Progenitor cell of endocrine pancreas (in vitro differentiated cells): Measurements from ENCODE around the gene EP400. TPM values are rescaled to one million over a fixed set of nuclear protein-coding genes. Genes with fewer than 3 reads are reported as not detected.

Experiments used
- DNase-seq: peaks from one replicate; pipeline ENCODE4 v3.0.0; 2021; ENCODE audit warnings: low spot score; ENCODE audit not compliant: unreplicated experiment
- H3K27ac Mint-ChIP-seq: 2 replicates; pipeline ENCODE4 v1.8.0; 2021; ENCODE audit warnings: mild to moderate bottlenecking, moderate library complexity, mixed read lengths
- H3K27me3 Mint-ChIP-seq: 2 replicates; pipeline ENCODE4 v1.8.0; 2021; ENCODE audit warnings: mixed read lengths
- H3K36me3 Mint-ChIP-seq: 2 replicates; pipeline ENCODE4 v1.8.0; 2022; ENCODE audit warnings: mixed read lengths; ENCODE audit not compliant: insufficient read depth
- H3K4me1 Mint-ChIP-seq: 2 replicates; pipeline ENCODE4 v1.8.0; 2021; ENCODE audit warnings: low read depth, mixed read lengths
- H3K4me3 Mint-ChIP-seq: 2 replicates; pipeline ENCODE4 v1.8.0; 2021; ENCODE audit warnings: low read depth, mild to moderate bottlenecking, moderate library complexity, mixed read lengths
- H3K9me3 Mint-ChIP-seq: 2 replicates; pipeline ENCODE4 v1.8.0; 2021; ENCODE audit warnings: low read depth, mixed read lengths
- total RNA-seq: library from RNA; stranded (reverse); gene quantifications from 2 replicates; pipeline ENCODE4 v1.2.1, GENCODE V29; 2021
- TF ChIP-seq, protein P1 (sequence below): fragments of 200-600 bp; sonication (generic); IDR thresholded peaks from one replicate; pipeline ENCODE4 v1.5.0; 2021; ENCODE audit warnings: antibody characterized with exemption, mild to moderate bottlenecking; ENCODE audit not compliant: unreplicated experiment

EP400 gene
- total RNA-seq, 1 donor from 2014 or later, result 66.6 TPM

DNA sequence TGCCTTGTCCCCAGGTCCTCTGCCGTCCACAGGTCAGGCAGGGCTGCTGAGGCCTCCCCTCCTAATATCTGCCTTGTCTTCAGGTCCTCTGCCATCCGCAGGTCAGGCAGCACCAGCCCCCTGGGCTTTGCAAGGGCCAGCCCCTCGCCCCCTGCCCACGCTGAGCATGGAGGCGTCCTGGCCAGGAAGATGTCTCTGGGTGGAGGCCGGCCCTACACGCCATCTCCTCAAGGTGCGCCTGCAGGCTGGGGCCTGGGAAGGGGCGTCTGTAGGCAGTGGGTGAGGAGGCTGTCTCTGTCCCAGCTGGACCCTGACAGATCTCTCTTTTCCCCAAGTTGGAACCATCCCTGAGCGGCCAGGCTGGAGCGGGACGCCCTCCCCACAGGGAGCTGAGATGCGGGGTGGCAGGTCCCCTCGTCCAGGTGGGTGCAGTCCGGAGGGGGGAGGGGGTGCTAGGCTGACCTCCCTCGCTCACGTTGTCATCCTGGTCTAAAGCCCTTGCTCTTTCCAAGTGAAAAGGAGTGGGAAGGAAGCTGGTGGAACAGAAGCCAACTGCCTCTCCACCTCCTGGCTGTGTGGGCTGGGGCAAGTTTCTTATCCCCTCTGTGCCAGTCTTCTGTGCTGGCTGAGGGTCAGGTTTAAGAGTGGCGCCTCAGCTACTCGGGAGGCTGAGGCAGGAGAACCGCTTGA is 34.6 kb upstream of the EP400 start:
- no peaks in the 10 kb centered on the region for H3K9me3 Mint-ChIP-seq
- H3K36me3 Mint-ChIP-seq, result peaks cover 4% of the 10 kb centered on the region
- H3K27ac Mint-ChIP-seq, result no peak overlapping the region
- TF ChIP-seq, protein P1, sequence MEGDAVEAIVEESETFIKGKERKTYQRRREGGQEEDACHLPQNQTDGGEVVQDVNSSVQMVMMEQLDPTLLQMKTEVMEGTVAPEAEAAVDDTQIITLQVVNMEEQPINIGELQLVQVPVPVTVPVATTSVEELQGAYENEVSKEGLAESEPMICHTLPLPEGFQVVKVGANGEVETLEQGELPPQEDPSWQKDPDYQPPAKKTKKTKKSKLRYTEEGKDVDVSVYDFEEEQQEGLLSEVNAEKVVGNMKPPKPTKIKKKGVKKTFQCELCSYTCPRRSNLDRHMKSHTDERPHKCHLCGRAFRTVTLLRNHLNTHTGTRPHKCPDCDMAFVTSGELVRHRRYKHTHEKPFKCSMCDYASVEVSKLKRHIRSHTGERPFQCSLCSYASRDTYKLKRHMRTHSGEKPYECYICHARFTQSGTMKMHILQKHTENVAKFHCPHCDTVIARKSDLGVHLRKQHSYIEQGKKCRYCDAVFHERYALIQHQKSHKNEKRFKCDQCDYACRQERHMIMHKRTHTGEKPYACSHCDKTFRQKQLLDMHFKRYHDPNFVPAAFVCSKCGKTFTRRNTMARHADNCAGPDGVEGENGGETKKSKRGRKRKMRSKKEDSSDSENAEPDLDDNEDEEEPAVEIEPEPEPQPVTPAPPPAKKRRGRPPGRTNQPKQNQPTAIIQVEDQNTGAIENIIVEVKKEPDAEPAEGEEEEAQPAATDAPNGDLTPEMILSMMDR, result no peak
- no peak overlapping the region for H3K4me3 Mint-ChIP-seq
- H3K27me3 Mint-ChIP-seq, result no peaks in the 10 kb centered on the region
- no peak for DNase-seq
- H3K4me1 Mint-ChIP-seq, result no peaks in the 10 kb centered on the region

DNA sequence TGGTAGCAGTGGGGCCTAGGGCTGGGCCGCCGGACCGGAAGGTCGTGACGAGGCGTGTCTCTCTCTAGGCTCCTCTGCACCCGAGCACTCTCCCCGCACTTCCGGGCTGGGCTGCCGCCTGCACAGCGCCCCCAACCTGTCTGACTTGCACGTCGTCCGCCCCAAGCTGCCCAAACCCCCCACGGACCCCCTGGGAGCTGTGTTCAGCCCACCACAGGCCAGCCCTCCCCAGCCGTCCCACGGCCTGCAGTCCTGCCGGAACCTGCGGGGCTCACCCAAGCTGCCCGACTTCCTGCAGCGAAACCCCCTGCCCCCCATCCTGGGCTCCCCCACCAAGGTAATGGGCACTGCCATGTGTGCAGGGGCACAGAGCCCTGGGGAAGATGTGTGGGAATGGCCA is 33.9 kb upstream of the EP400 start:
- H3K9me3 Mint-ChIP-seq, result no peaks in the 10 kb centered on the region
- H3K36me3 Mint-ChIP-seq, result peaks cover 6% of the 10 kb centered on the region
- no peak overlapping the region for H3K27ac Mint-ChIP-seq
- H3K4me1 Mint-ChIP-seq, result no peaks in the 10 kb centered on the region
- DNase-seq, result no peak
- H3K27me3 Mint-ChIP-seq, result no peaks in the 10 kb centered on the region
- H3K4me3 Mint-ChIP-seq, result no peak overlapping the region
- TF ChIP-seq, protein P1, result no peak

DNA sequence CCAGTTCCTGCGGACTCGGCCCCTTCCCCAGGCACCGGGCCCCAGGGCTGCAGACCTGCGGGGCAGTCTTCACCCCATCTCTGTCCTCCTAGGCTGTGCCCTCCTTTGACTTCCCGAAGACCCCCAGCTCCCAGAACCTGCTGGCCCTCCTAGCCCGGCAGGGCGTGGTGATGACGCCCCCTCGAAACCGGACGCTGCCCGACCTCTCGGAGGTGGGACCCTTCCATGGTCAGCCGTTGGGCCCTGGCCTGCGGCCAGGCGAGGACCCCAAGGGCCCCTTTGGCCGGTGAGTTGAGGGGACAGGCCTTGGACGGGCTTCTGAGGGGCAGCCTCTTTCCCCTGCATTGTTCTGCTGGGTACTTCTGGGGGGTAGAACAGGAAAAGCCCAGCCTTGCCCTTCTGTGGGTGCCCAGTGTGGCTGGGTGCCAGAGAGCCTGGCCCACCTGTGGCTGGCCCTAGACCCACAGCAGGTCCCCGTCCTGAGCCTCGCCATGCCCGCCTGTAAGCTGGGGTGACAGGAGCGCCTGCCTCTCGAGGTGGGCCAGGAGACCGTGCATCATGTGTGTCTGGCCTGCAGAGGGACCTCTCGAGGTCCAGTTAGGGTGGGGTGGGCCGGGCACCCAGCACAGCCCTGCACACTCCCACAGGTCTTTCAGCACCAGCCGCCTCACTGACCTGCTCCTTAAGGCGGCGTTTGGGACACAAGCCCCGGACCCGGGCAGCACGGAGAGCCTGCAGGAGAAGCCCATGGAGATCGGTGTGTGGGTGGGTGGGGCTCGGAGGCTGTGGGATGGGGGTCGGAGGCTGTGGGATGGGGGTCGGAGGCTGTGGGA is 33.2 kb upstream of the EP400 start:
- Mint-ChIP-seq H3K4me1 (no peaks in the 10 kb centered on the region), H3K4me3 (no peak overlapping the region), H3K9me3 (no peaks in the 10 kb centered on the region), H3K27ac (no peak overlapping the region), H3K36me3 (peaks cover 6% of the 10 kb centered on the region), H3K27me3 (no peaks in the 10 kb centered on the region)
- DNase-seq, result no peak
- TF ChIP-seq, protein P1, result no peak

DNA sequence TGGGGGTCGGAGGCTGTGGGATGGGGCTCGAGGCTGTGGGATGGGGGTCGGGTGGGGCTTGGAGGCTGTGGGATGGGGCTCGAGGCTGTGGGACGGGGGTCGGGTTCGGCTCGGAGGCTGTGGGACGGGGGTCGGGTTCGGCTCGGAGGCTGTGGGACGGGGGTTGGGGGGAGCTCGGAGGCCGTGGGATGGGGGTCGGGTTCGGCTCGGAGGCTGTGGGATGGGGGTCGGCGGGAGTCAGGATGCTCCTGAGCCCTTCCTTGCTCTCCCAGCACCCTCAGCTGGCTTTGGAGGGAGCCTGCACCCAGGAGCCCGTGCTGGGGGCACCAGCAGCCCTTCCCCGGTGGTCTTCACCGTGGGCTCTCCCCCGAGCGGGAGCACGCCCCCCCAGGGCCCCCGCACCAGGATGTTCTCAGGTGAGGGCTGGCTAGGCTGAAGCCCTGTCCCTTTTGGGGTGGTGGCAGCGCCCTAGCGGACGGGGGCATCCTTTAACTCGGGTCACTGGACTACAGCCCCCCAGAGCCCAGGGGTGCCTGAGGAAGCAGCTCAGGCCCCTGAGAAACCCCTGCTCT is 32.5 kb upstream of the EP400 start:
- no peak for DNase-seq
- Mint-ChIP-seq H3K27me3 (no peaks in the 10 kb centered on the region), H3K9me3 (no peaks in the 10 kb centered on the region), H3K4me1 (no peaks in the 10 kb centered on the region), H3K27ac (no peak overlapping the region), H3K4me3 (no peak overlapping the region), H3K36me3 (peaks cover 6% of the 10 kb centered on the region)
- TF ChIP-seq, protein P1, result no peak

DNA sequence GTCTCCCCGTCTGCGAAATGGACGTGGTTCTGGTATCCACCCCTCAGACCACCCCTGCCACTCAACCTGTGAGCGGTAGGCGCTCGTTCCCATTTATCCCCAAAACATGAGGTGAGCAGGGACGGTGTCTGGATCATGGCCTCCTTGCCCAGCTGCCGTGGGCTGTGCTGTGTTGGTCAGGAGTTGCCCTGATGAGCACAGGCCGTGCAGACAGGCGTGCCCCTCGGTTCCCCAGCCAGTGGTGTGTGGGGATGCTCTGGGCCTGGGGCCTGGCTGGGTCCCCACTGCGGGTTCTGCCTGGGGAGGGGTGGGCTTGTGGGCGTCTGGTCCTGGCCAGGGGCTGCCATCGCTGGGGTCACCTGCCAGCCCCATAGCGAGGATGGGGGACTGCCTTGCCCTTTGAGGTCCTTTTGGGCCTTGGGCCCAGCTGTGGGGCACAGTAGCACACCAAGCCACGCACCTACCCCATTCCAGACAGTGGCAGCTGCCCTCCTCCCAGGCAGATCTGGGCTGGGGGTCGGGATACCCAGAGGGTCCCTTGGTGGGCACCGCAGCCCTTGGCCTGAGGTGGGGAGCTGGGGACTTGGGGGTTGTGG is 31.9 kb upstream of the EP400 start:
- H3K4me1 Mint-ChIP-seq, result no peaks in the 10 kb centered on the region
- no peaks in the 10 kb centered on the region for H3K9me3 Mint-ChIP-seq
- TF ChIP-seq, protein P1, result no peak
- H3K27ac Mint-ChIP-seq, result peak overlapping the region; percentile 67
- no peak for DNase-seq
- H3K27me3 Mint-ChIP-seq, result no peaks in the 10 kb centered on the region
- no peak overlapping the region for H3K4me3 Mint-ChIP-seq
- H3K36me3 Mint-ChIP-seq, result peaks cover 6% of the 10 kb centered on the region
